Measurements from ENCODE around the gene NOS1. TPM values are rescaled to one million over a fixed set of nuclear protein-coding genes. Genes with fewer than 3 reads are reported as not detected.

The NOS1 gene
- total and polyA plus RNA-seq, 2 experiments from 2014 or later, result 0.63 to 3.0 TPM

GRCh38 chr12:117166107-117166506 is 195.3 kb downstream of the NOS1 start (continued):
- TF ChIP-seq ZNF462 (CRISPR knock-in tag; IDR thresholded peaks at IDR 0.05) (no peak), EZH2 (IDR thresholded peaks at IDR 0.05; ENCODE audit: low read depth, unreplicated experiment) (no peak), ZNF331 (CRISPR knock-in tag; IDR thresholded peaks at IDR 0.05; ENCODE audit: low read depth) (no peak), ZNF114 (CRISPR knock-in tag; IDR thresholded peaks at IDR 0.05) (no peak), JUNB (IDR thresholded peaks at IDR 0.05; ENCODE audit: unreplicated experiment) (no peak), STAT1 (IDR thresholded peaks at IDR 0.05; ENCODE audit: unreplicated experiment) (no peak), CTCF (conservative IDR thresholded peaks at IDR 0.05; ENCODE audit: low read depth in 2 of 2) (no peak), CREB1 (CRISPR knock-in tag; IDR thresholded peaks at IDR 0.05; ENCODE audit: low read depth) (no peak), POLR2AphosphoS5 (IDR thresholded peaks at IDR 0.05; ENCODE audit: low read depth) (no peak), ETS1 (IDR thresholded peaks at IDR 0.05) (no peak)
